NCI-H1930 (cell line): ENCODE results near the gene NECTIN3.

ENCODE experiments used
- DNase-seq, 2 experiments: peaks; one replicate each; lab custom pipeline; 2025; lab: John Stamatoyannopoulos, UW

The NECTIN3 gene

GRCh38 chr3:111071257-111072030 lies at the start of gene NECTIN3:
Gene NECTIN3 (plus strand): TSS chr3:111071816. CDS start chr3:111072018, 202 bp downstream.
- peak; percentile 76 to 80 for DNase-seq

- no peak for DNase-seq
These were observed 43.7 kb upstream of the NECTIN3 start for GRCh38 chr3:111027868-111028267.

GRCh38 chr3:111031538-111031937 lies 40.1 kb upstream of the NECTIN3 start:
- DNase-seq = no peak

- DNase-seq = no peak
These were observed 38.9 kb upstream of the NECTIN3 start for GRCh38 chr3:111032677-111033076.

- DNase-seq = no peak
These were observed 38.1 kb upstream of the NECTIN3 start for GRCh38 chr3:111033470-111034050.

GRCh38 chr3:111035316-111035715 lies 36.3 kb upstream of the NECTIN3 start:
- DNase-seq = no peak

- DNase-seq = no peak
These were observed 35.7 kb upstream of the NECTIN3 start for GRCh38 chr3:111035902-111036301.

- DNase-seq = no peak
These were observed 30.7 kb upstream of the NECTIN3 start for GRCh38 chr3:111040959-111041358.

- no peak for DNase-seq
These were observed 26.1 kb upstream of the NECTIN3 start for GRCh38 chr3:111045564-111045963.

- DNase-seq = no peak
These were observed 24.6 kb upstream of the NECTIN3 start for GRCh38 chr3:111047042-111047441.

GRCh38 chr3:111047812-111048435 lies 23.7 kb upstream of the NECTIN3 start:
- no peak for DNase-seq

GRCh38 chr3:111051354-111051753 lies 20.3 kb upstream of the NECTIN3 start:
- DNase-seq = no peak

GRCh38 chr3:111068574-111068973 lies 3.0 kb upstream of the NECTIN3 start:
- DNase-seq = no peak

- no peak for DNase-seq
These were observed 1.4 kb upstream of the NECTIN3 start for GRCh38 chr3:111069974-111070771.

- no peak for DNase-seq
These were observed 802 bp upstream of the NECTIN3 start for GRCh38 chr3:111070772-111071256.

- peak in 1 of 2 experiments; percentile 8 for DNase-seq
These were observed 660 bp downstream of the NECTIN3 start for GRCh38 chr3:111072031-111072921.

- DNase-seq = no peak
These were observed 1.6 kb downstream of the NECTIN3 start for GRCh38 chr3:111073218-111073617.

GRCh38 chr3:111076732-111077131 lies 5.1 kb downstream of the NECTIN3 start:
- no peak for DNase-seq

- no peak for DNase-seq
These were observed 5.8 kb downstream of the NECTIN3 start for GRCh38 chr3:111077369-111077768.

GRCh38 chr3:111080413-111080812 lies 8.8 kb downstream of the NECTIN3 start:
- no peak for DNase-seq

- no peak for DNase-seq
These were observed 9.5 kb downstream of the NECTIN3 start for GRCh38 chr3:111081008-111081545.
